ENCODE results near the gene PTH2.

Gene PTH2

GRCh38 chr19:49430678-49431329 is 7.6 kb upstream of the PTH2 start:
- no peak for DNase-seq

GRCh38 chr19:49430172-49430677 is 7.0 kb upstream of the PTH2 start:
- DNase-seq = no peak

- DNase-seq = no peak
These were observed 5.6 kb upstream of the PTH2 start for GRCh38 chr19:49428547-49429451.

DNA sequence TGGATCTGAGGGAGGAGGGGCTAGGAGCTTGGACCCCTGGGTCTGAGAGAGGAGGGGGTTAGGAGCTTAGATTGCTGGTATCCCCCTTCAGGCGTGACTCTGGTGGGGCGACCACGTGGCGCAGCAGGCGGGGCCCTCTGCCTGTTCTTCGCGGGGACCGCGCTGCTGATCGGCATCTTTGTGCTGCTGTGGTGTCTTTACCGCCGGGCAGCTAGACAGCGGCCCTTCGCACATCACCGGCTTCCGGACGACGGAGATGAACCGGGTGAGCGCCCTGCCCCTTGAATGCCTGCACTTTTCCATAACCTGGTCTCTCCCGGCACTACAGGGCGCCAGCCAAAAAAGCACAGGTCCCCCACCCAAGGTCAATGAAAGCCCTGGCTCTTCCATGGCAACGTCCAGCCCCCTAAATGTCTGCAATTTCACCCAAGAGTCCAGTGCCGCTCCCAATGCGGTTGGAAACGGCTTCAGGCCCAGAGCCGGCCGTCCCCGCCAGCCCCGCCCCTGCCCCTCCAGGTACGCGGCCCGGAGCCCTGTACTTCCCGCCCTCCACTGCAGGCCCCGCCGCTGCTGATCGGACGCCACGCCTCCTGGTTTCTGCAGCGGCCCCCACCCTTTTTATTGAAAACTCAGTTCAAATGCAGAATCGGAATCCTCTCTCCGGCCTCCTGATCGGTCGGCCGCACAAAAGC is 4.8 kb upstream of the PTH2 start:
- no peak for DNase-seq

GRCh38 chr19:49427339-49427738 is 4.1 kb upstream of the PTH2 start:
- DNase-seq = no peak

GRCh38 chr19:49425922-49426592 is 2.8 kb upstream of the PTH2 start:
- no peak for DNase-seq

GRCh38 chr19:49425178-49425577 is 1.9 kb upstream of the PTH2 start, which contains the start of gene GFY:
GFY (plus strand) TSS chr19:49425388; CDS start chr19:49426431, 1,043 bp downstream.
- no peak for DNase-seq

GRCh38 chr19:49423985-49424303 is 703 bp upstream of the PTH2 start:
- no peak for DNase-seq

DNA sequence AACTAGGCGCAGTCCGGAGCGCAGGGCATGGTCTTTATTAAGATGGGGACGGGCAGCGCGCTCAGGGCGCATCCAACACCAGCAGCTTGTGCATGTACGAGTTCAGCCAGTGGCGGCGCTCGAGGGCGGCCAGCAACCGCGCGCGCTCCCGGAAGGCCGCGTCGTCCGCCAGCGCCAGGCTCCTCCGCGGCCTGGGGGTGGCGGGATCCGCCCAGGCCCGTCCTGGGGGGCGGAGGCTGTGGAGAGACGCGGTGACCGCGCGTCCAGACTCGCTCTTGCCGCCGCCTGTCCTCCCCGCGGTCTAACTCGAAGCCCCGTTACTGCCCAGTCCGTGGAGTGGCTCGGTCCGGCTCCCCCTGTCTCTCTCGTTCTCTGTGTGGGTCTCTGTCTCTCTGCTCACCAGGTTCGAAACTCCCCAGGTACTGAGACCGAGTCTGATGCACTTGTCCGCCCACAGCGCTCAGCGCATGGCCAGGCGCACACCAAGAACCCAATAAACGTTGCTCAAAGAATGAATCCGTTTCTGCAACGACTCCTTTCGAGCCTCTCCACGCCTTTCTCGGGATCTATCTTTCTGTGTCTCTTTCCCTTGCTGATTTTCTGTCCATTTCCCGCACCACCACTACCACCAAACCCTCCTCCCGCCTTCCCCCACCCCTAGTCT is 702 bp downstream of the PTH2 start:
- DNase-seq = no peak

GRCh38 chr19:49421878-49422202 is 1.4 kb downstream of the PTH2 start:
- no peak for DNase-seq

DNA sequence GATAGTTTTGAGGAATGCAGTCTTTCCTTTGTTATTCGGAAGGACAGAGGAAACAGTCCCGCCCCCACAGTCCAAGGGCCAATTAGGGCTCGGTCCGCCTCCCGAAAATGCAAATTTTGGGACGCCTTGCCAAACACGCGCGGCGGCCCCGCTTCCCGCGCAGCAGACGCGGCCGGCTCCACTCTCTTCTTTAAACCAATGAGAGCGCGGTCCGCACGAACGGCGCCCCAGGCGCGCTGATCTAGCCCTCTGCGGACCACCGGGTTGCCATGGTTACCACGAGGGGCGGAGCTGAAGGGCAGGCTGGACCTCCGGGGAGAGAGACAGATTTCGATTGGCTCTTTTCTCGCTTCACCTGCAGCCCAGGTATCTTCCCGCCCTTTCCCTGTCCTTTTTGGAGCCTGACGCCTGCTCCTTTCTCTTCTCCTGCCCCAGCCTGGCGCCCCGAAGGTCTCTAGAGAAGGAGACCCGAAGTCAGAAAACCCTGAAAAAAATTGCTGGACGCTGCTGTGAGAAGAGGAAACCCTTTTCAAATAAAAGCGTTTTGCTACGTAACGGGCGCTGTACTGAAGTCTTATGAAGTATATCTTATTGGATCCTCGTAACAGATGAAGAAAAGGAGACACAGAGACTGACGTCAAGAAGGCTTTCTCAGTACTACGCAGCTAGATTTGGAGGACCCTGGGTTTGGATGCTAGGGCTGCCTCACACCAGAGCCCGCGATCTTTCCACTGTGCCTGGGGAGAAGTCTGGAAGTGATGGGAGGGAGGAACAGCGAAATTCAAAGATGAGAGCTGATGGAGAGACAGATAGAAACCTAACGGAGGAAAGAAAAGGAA is 2.0 kb downstream of the PTH2 start:
- DNase-seq = no peak

GRCh38 chr19:49420227-49420626 is 3.0 kb downstream of the PTH2 start:
- DNase-seq = no peak

DNA sequence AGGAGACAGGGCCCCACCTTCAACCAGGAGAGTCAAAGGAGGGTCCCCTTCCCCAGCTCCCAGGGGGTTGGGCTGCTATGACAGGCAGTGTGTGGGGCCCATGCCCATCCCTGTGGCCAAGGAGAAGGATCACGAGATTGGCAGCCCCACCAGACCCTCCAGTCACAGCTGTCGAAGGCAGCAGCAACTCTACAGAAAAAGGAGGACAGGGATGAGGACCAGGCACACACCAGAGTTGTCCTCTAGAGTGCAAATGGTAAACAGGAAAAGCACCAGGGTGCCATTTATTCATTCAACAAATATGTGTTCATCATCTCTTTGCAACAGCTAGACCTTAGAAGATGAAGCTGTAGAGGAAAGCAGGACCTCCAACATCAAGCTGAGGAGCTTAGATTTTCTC is 4.1 kb downstream of the PTH2 start:
- DNase-seq = no peak

- DNase-seq = no peak
These were observed 4.7 kb downstream of the PTH2 start for GRCh38 chr19:49418511-49418910.

DNA sequence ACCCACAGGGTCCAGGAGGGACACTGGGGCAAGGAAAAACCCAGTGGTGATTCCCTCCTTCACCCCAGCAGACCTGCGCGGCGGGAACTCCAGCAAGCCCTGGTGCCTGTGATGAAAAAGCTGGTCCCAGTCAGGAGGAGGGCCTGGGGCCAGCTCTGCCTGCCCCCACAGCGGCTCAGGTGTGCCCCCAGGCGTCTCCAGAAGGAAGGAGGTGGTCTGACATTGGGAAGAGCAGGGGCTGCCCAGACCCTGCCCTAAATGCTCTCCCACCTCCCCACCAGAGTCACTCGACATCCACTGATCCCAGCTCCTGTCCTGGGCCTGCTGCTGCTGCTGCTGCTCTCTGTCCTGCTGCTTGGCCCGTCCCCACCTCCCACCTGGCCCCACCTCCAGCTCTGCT is 6.2 kb downstream of the PTH2 start:
- no peak for DNase-seq

DNA sequence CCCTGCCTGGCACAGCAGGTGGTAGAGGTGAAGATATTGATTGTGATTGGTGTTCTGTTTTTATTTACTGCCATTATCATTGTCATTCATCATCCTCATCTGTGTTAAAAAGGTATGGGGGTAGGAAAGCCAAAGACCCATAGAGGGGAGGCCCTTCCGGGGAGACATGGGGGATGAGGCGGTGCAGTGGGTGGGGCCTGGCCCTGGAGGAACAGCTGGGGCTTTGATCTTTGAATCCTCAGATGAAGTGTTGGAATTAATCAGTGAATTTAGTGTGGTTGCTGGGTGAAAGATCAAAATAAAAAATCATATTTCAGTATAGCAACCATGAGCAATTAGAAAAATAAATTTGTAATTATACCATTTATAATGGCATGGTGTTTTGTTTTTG is 7.4 kb downstream of the PTH2 start:
- no peak for DNase-seq

GRCh38 chr19:49415102-49415809 is 8.0 kb downstream of the PTH2 start:
- no peak for DNase-seq

DNA sequence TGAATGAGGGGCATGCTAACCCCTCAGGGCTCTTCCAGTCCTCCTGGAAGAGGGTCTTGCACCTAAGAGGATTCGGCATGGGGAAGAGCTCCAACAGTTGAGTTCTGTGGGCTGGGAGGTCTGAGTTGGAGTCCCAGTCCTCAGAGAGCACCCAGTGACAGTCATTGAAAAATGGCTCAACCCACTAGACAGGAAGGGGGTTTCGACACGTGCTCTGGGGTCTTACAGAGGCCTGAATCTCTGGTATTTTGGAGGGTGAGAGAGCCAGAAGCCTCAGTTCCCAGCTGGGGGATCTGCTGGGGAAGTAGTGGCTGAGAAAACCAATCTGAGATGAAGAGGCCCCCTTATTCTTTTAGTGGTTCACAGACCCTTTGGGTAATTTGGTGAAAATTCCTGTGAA is 9.0 kb downstream of the PTH2 start:
- DNase-seq = no peak

GRCh38 chr19:49413348-49413747 is 9.9 kb downstream of the PTH2 start:
- DNase-seq = no peak

DNA sequence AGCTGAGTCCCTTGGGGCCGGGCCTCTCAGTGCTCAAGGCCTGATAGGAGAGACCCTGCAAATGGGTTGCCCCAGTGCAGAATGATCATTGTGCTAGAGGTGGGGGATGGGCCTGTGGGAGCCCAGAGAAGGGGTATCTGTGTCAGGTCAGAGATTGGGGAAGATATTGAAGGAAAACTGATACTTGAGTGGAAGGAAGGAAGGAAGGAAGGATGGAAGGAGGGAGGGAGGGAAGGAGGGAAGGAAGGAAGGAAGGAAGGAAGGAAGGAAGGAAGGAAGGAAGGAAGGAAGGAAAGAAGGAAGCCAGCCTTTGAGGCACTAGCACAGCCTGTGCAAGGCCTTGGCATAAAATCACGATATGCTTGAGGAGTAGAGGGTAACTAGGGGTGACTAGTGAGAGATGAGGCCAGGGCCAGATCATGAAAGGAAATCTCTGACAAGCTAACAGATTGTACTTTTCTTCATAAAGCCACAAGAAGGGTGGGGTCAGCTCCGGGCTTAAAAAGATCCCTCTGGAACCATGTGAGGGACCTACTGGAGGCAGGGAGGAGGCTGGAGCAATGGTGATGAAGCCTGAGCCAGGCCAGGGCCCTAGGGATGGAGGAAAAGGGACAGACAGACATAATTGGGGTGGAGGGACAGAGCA is 11.4 kb downstream of the PTH2 start:
- DNase-seq = no peak

All from activated CD8-positive, alpha-beta memory T cell treated with anti-CD3 and anti-CD28 coated beads for 24 hours (primary cell).